NCI-H2196 (cell line): Measurements from ENCODE around the gene ABCB9.
"Not testable (repeated sequence)": the region's sequence is repeated elsewhere in the genome, so short reads cannot be mapped to it uniquely, and the experiment has no call there.

ENCODE experiments used
- DNase-seq: peaks from one replicate; lab custom pipeline; 2025; ENCODE audit not compliant: unreplicated experiment; lab: John Stamatoyannopoulos, UW

The ABCB9 gene

GRCh38 chr12:122903693-122904034 lies 62.6 kb downstream of the ABCB9 start:
- DNase-seq: no peak

- no peak for DNase-seq
These were observed 63.2 kb downstream of the ABCB9 start for GRCh38 chr12:122902854-122903692.

GRCh38 chr12:122899887-122900286 lies 66.4 kb downstream of the ABCB9 start:
- DNase-seq: no peak

GRCh38 chr12:122896662-122897061 lies 69.6 kb downstream of the ABCB9 start:
- DNase-seq: no peak

- peak; percentile 86 for DNase-seq
These were observed 70.3 kb downstream of the ABCB9 start, which contains the start of gene VPS37B for GRCh38 chr12:122895704-122896636. Gene VPS37B (minus strand): TSS chr12:122896124. CDS start chr12:122896062, 62 bp downstream.

- DNase-seq: no peak
These were observed 71.0 kb downstream of the ABCB9 start for GRCh38 chr12:122895320-122895703.

GRCh38 chr12:122894193-122895121 lies 71.8 kb downstream of the ABCB9 start:
- DNase-seq: no peak

GRCh38 chr12:122893208-122894153 lies 72.8 kb downstream of the ABCB9 start:
- DNase-seq: no peak

GRCh38 chr12:122892724-122893123 lies 73.5 kb downstream of the ABCB9 start:
- not testable (repeated sequence) for DNase-seq

GRCh38 chr12:122891661-122892525 lies 74.4 kb downstream of the ABCB9 start:
- DNase-seq: no peak

- DNase-seq: no peak
These were observed 76.3 kb downstream of the ABCB9 start for GRCh38 chr12:122889761-122890520.

GRCh38 chr12:122888232-122888752 lies 78.0 kb downstream of the ABCB9 start:
- peak; percentile 79 for DNase-seq

GRCh38 chr12:122887819-122888212 lies 78.4 kb downstream of the ABCB9 start:
- DNase-seq: no peak

- DNase-seq: no peak
These were observed 79.1 kb downstream of the ABCB9 start for GRCh38 chr12:122886851-122887818.

- no peak for DNase-seq
These were observed 80.1 kb downstream of the ABCB9 start for GRCh38 chr12:122886161-122886560.

GRCh38 chr12:122884860-122885259 lies 81.4 kb downstream of the ABCB9 start:
- no peak for DNase-seq
